ENCODE data around the gene ZFPM1.

The ZFPM1 gene

GRCh38 chr16:88435437-88436355, 17.4 kb upstream of the ZFPM1 start:
- no peak for DNase-seq

- DNase-seq = no peak
Observed at GRCh38 chr16:88436796-88437195, 16.3 kb upstream of the ZFPM1 start.

GRCh38 chr16:88437367-88437964, 15.6 kb upstream of the ZFPM1 start:
- peak; percentile 73 for DNase-seq

- DNase-seq = no peak
Observed at GRCh38 chr16:88438084-88438870, 14.8 kb upstream of the ZFPM1 start.

GRCh38 chr16:88439016-88439415, 14.1 kb upstream of the ZFPM1 start:
- DNase-seq = no peak

- no peak for DNase-seq
Observed at GRCh38 chr16:88439706-88440105, 13.4 kb upstream of the ZFPM1 start.

GRCh38 chr16:88440111-88440510, 13.0 kb upstream of the ZFPM1 start:
- no peak for DNase-seq

- no peak for DNase-seq
Observed at GRCh38 chr16:88440686-88441405, 12.2 kb upstream of the ZFPM1 start.

- no peak for DNase-seq
Observed at GRCh38 chr16:88441460-88441859, 11.6 kb upstream of the ZFPM1 start.

- no peak for DNase-seq
Observed at GRCh38 chr16:88442383-88442726, 10.7 kb upstream of the ZFPM1 start.

GRCh38 chr16:88442727-88443576, 10.1 kb upstream of the ZFPM1 start:
- DNase-seq = peak; percentile 83

- no peak for DNase-seq
Observed at GRCh38 chr16:88444826-88445582, 8.1 kb upstream of the ZFPM1 start.

- DNase-seq = no peak
Observed at GRCh38 chr16:88445583-88445960, 7.5 kb upstream of the ZFPM1 start.

- no peak for DNase-seq
Observed at GRCh38 chr16:88446061-88446460, 7.0 kb upstream of the ZFPM1 start.

- no peak for DNase-seq
Observed at GRCh38 chr16:88446736-88447135, 6.3 kb upstream of the ZFPM1 start.

GRCh38 chr16:88447881-88448280, 5.2 kb upstream of the ZFPM1 start:
- DNase-seq = no peak

GRCh38 chr16:88448461-88449266, 4.4 kb upstream of the ZFPM1 start:
- no peak for DNase-seq

GRCh38 chr16:88449267-88449561, 3.9 kb upstream of the ZFPM1 start:
- DNase-seq = no peak

GRCh38 chr16:88451586-88452481, 1.2 kb upstream of the ZFPM1 start:
- peak; percentile 26 for DNase-seq

Data from activated CD8-positive, alpha-beta memory T cell treated with anti-CD3 and anti-CD28 coated beads, Interleukin-2, amount 50 U/mL, for 4 hours (primary cell).